ENCODE measurements around the gene RSPO4.

DNA sequence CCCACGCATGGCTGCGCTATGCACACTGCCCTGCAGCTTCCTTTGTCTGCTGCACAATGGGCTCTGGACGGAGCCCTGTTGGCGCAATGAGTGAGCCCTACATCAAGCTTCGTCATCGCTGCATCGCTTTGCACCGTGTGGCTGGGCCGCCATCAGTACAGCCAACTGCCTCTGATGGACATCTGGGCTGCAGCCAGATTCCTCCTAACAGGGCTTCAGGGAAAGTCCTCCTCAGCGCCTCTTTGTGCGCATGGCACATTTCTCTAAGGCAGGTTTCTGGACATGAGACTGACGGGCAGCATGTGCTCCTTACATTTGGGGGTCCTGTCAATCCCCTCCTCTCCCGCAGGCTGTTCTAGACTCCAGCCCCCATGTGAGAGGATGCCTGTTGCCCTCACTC lies 56.3 kb downstream of the RSPO4 start:
- TF ChIP-seq, protein P1, sequence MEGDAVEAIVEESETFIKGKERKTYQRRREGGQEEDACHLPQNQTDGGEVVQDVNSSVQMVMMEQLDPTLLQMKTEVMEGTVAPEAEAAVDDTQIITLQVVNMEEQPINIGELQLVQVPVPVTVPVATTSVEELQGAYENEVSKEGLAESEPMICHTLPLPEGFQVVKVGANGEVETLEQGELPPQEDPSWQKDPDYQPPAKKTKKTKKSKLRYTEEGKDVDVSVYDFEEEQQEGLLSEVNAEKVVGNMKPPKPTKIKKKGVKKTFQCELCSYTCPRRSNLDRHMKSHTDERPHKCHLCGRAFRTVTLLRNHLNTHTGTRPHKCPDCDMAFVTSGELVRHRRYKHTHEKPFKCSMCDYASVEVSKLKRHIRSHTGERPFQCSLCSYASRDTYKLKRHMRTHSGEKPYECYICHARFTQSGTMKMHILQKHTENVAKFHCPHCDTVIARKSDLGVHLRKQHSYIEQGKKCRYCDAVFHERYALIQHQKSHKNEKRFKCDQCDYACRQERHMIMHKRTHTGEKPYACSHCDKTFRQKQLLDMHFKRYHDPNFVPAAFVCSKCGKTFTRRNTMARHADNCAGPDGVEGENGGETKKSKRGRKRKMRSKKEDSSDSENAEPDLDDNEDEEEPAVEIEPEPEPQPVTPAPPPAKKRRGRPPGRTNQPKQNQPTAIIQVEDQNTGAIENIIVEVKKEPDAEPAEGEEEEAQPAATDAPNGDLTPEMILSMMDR (IDR thresholded peaks at IDR 0.05), result no peak
- no peak for TF ChIP-seq POLR2A (IDR thresholded peaks at IDR 0.05)
